Right lung (tissue), 5 donors: ENCODE results near the gene RHOG. TPM values are rescaled to one million over a fixed set of nuclear protein-coding genes. Genes with fewer than 3 reads are reported as not detected.

Experiments used
- polyA plus RNA-seq, 5 donors: library from polyadenylated mRNA; unstranded; fragments of 120-200 nt; gene quantifications; one replicate each; pipeline versions ENCODE4 v1.2.1 to v1.2.3, GENCODE V29; 2013; ENCODE audit warnings: inconsistent platforms in 1 of 5, low replicate concordance in 1 of 5; ENCODE audit not compliant: insufficient read length in 5 of 5, insufficient read depth in 1 of 5

The RHOG gene
- polyA plus RNA-seq, 5 donors: 21.0 to 36.0 (median 24.7) TPM

Other genes with a start within 250 kb of the RHOG start
- gene ART5, start 199.0 kb downstream of the RHOG start, polyA plus RNA-seq: 1 to 10 TPM; 1.0 to 2.1 (median 1.1) TPM
- gene ART1, start 195.8 kb downstream of the RHOG start, polyA plus RNA-seq: under 1 TPM in 3 of 5 donors, not detected in 2; 0.13 to 0.31 (median 0.24) TPM
- 1 to 10 TPM; 1.7 to 3.3 (median 2.4) TPM for gene CHRNA10, start 169.6 kb downstream of the RHOG start, polyA plus RNA-seq
- gene NUP98, start 43.4 kb downstream of the RHOG start, polyA plus RNA-seq: 10 to 100 TPM; 57.9 to 79.0 (median 65.4) TPM
- gene PGAP2, start 32.4 kb downstream of the RHOG start, polyA plus RNA-seq: 10 to 100 TPM; 42.7 to 55.4 (median 50.2) TPM
- 10 to 100 TPM; 38.6 to 51.9 (median 41.6) TPM for gene STIM1, start 14.7 kb upstream of the RHOG start, polyA plus RNA-seq